ENCODE data around the gene BAIAP2L1. TPM values are rescaled to one million over a fixed set of nuclear protein-coding genes. Genes with fewer than 3 reads are reported as not detected.
A peak's percentile ranks its signal among the peaks of the same experiment; 100 is the strongest.

Gene BAIAP2L1
- total and polyA plus RNA-seq, 7 donors: 0.80 to 3.0 (median 1.2) TPM

GRCh38 chr7:98309566-98309965 is 91.3 kb downstream of the BAIAP2L1 start:
- intact Hi-C loops (cut with DNase I): no loop called here
- WGBS, 3 donors: 96 to 99% (median 96%) methylated on average over 8 of the region's 8 CpGs
- no peak for TF ChIP-seq CTCF (IDR thresholded peaks at IDR 0.05)
- Histone ChIP-seq H3K9me3 (no peaks in the 10 kb centered on the region), H3K36me3 (ENCODE audit: insufficient read depth in 1 of 2, low read depth in 1 of 2) (peaks cover 0 to 49% of the 10 kb centered on the region in 2 donors), H3K4me3 (no peak overlapping the region), H3K27ac (no peak overlapping the region), H3K4me1 (no peaks in the 10 kb centered on the region), H3K27me3 (ENCODE audit: insufficient read depth in 3 of 3, low read length in 2 of 3) (no peaks in the 10 kb centered on the region)
- ATAC-seq: no peak
- no peak for DNase-seq

DNA sequence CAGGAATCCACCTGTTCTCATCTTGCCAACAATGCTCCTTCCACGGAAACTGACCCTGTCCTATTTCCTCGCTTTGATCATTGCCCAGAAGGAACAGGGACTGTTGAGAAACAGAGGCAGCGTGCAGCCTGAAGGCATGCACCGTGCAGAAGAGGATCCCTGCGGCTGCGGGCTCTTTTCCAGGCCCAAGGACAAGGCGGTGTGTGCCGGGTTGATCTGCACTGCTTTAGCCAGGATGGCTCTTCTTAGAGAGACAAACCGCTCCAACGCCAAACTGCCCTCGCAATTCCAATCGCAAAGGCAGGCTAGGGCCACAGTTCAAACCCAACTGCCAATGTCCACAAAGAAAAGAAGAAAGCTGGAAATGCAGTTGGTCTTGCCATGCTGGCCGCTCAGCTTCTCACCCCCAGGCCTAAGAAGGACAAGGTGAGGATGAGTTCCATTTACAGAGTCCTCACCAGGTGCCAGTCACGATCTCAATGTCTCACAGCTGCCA is 92.9 kb downstream of the BAIAP2L1 start:
- Histone ChIP-seq H3K4me1 (no peaks in the 10 kb centered on the region), H3K36me3 (ENCODE audit: insufficient read depth in 1 of 2, low read depth in 1 of 2) (peaks cover 0 to 51% of the 10 kb centered on the region in 2 donors), H3K4me3 (no peak overlapping the region), H3K27me3 (ENCODE audit: insufficient read depth in 3 of 3, low read length in 2 of 3) (no peaks in the 10 kb centered on the region), H3K9me3 (no peaks in the 10 kb centered on the region), H3K27ac (no peak overlapping the region)
- no peak for ATAC-seq
- intact Hi-C loops (cut with DNase I): no loop called here
- TF ChIP-seq CTCF (IDR thresholded peaks at IDR 0.05): no peak
- DNase-seq: peak in 1 of 2 donors; percentile 28
- WGBS, 3 donors: 92% methylated on average over 14 of the region's 14 CpGs

DNA sequence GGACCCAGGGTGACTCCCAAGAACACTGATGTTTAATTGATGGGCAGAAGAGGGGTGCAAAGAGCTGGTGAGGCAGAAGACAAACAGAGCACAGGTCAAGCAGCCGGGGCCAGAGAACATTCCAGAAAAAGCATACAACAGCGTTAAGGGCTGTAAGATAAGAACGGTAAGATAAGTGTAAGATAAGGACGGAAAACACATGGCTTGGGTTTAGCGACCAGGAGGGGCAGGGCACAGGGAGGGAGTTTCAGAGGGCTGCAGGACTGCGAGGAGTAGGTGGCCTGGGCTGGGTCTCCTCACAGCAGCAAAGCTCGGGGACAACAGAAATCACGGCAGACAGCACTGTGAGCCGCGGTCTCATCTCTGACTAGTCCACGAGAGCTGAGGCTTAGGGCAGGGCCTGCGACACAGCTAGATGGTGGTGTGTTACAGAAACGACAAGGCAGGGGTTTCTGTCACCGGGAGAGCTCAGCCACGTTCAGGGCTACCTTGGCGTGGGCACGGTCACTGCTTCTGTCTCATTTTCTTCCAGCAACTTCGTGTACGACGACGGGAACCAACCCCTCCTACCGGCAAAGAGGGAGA is 94.8 kb downstream of the BAIAP2L1 start:
- Histone ChIP-seq H3K4me1 (no peaks in the 10 kb centered on the region), H3K27me3 (ENCODE audit: insufficient read depth in 3 of 3, low read length in 2 of 3) (no peaks in the 10 kb centered on the region), H3K27ac (no peak overlapping the region), H3K9me3 (no peaks in the 10 kb centered on the region), H3K4me3 (no peak overlapping the region), H3K36me3 (ENCODE audit: insufficient read depth in 1 of 2, low read depth in 1 of 2) (peaks cover 0 to 51% of the 10 kb centered on the region in 2 donors)
- DNase-seq (peak in 1 of 2 donors; percentile 40), ATAC-seq (no peak)
- intact Hi-C loops (cut with DNase I): no loop called here
- WGBS, 3 donors: 85 to 90% (median 89%) methylated on average over 22 of the region's 22 CpGs
- no peak for TF ChIP-seq CTCF (IDR thresholded peaks at IDR 0.05)

GRCh38 chr7:98303906-98304305 is 97.0 kb downstream of the BAIAP2L1 start:
- no peak overlapping the region for H3K4me3 ChIP-seq
- ATAC-seq (peak in 1 of 4 donors; percentile 10), DNase-seq (peak in 1 of 2 donors; percentile 37)
- no peaks in the 10 kb centered on the region for H3K4me1 ChIP-seq
- H3K27ac ChIP-seq: no peak overlapping the region
- WGBS, 3 donors: 71 to 78% (median 76%) methylated on average over 15 of the region's 15 CpGs
- no peaks in the 10 kb centered on the region for H3K27me3 ChIP-seq (ENCODE audit: insufficient read depth in 3 of 3, low read length in 2 of 3)
- H3K36me3 ChIP-seq (ENCODE audit: insufficient read depth in 1 of 2, low read depth in 1 of 2): peaks cover 0 to 41% of the 10 kb centered on the region in 2 donors
- H3K9me3 ChIP-seq: no peaks in the 10 kb centered on the region
- no peak for TF ChIP-seq CTCF (IDR thresholded peaks at IDR 0.05)
- intact Hi-C loops (cut with DNase I): no loop called here

Measured in psoas muscle (tissue), 8 donors.